ENCODE data around the gene TPI1. TPM values are rescaled to one million over a fixed set of nuclear protein-coding genes. Genes with fewer than 3 reads are reported as not detected.
A peak's percentile ranks its signal among the peaks of the same experiment; 100 is the strongest.

The TPI1 gene
- total RNA-seq, 4 donors from 2014 or later = 189 to 346 (median 282) TPM

- Histone ChIP-seq H3K36me3 (peaks cover 0 to 45% (median 3%) of the 10 kb centered on the region in 3 donors), H3K27me3 (no peaks in the 10 kb centered on the region), H3K9me3 (no peaks in the 10 kb centered on the region), H3K27ac (peak within 1 kb of the TSS; percentile 86 to 99 (median 94)), H3K4me3 (peak within 1 kb of the TSS; percentile 62 to 84 (median 67)), H3K4me1 (peaks cover 0 to 23% (median 14%) of the 10 kb centered on the region in 4 donors)
- DNase-seq (ENCODE audit: low spot score in 2 of 2) = peak; percentile 90 to 96
- WGBS, 2 donors = 0 to 1% methylated on average over 34 of the region's 37 CpGs
- TF ChIP-seq, protein P1, sequence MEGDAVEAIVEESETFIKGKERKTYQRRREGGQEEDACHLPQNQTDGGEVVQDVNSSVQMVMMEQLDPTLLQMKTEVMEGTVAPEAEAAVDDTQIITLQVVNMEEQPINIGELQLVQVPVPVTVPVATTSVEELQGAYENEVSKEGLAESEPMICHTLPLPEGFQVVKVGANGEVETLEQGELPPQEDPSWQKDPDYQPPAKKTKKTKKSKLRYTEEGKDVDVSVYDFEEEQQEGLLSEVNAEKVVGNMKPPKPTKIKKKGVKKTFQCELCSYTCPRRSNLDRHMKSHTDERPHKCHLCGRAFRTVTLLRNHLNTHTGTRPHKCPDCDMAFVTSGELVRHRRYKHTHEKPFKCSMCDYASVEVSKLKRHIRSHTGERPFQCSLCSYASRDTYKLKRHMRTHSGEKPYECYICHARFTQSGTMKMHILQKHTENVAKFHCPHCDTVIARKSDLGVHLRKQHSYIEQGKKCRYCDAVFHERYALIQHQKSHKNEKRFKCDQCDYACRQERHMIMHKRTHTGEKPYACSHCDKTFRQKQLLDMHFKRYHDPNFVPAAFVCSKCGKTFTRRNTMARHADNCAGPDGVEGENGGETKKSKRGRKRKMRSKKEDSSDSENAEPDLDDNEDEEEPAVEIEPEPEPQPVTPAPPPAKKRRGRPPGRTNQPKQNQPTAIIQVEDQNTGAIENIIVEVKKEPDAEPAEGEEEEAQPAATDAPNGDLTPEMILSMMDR (IDR thresholded peaks at IDR 0.05) = no peak
- peak; percentile 28 to 73 for TF ChIP-seq POLR2A (IDR thresholded peaks at IDR 0.05)
- TF ChIP-seq EP300 (IDR thresholded peaks at IDR 0.05) = peak in 1 of 2 donors; percentile 85
These were observed 16.0 kb upstream of the TPI1 start, which contains the start of gene CDCA3 for GRCh38 chr12:6851153-6851920. Gene CDCA3 (minus strand): TSS chr12:6851286. CDS start chr12:6850952, 334 bp downstream.

GRCh38 chr12:6851921-6852650 is 15.2 kb upstream of the TPI1 start, which contains the start of gene USP5:
Gene USP5 (plus strand): TSS chr12:6852150. CDS start chr12:6852180, 30 bp downstream.
- Histone ChIP-seq H3K36me3 (peaks cover 2 to 45% (median 5%) of the 10 kb centered on the region in 3 donors), H3K27ac (peak within 1 kb of the TSS; percentile 86 to 99 (median 94)), H3K9me3 (no peaks in the 10 kb centered on the region), H3K4me1 (peaks cover 0 to 23% (median 14%) of the 10 kb centered on the region in 4 donors), H3K27me3 (no peaks in the 10 kb centered on the region), H3K4me3 (peak within 1 kb of the TSS; percentile 62 to 84 (median 67))
- peak; percentile 95 to 96 for DNase-seq (ENCODE audit: low spot score in 2 of 2)
- WGBS, 2 donors = 0 to 1% methylated on average over 23 to 55 of the region's 65 CpGs
- TF ChIP-seq, protein P1 (IDR thresholded peaks at IDR 0.05) = peak in 2 of 5 experiments; percentile 9 to 41
- TF ChIP-seq EP300 (IDR thresholded peaks at IDR 0.05) (peak; percentile 27 to 88), POLR2A (IDR thresholded peaks at IDR 0.05) (peak in 1 of 2 donors; percentile 58)

DNA sequence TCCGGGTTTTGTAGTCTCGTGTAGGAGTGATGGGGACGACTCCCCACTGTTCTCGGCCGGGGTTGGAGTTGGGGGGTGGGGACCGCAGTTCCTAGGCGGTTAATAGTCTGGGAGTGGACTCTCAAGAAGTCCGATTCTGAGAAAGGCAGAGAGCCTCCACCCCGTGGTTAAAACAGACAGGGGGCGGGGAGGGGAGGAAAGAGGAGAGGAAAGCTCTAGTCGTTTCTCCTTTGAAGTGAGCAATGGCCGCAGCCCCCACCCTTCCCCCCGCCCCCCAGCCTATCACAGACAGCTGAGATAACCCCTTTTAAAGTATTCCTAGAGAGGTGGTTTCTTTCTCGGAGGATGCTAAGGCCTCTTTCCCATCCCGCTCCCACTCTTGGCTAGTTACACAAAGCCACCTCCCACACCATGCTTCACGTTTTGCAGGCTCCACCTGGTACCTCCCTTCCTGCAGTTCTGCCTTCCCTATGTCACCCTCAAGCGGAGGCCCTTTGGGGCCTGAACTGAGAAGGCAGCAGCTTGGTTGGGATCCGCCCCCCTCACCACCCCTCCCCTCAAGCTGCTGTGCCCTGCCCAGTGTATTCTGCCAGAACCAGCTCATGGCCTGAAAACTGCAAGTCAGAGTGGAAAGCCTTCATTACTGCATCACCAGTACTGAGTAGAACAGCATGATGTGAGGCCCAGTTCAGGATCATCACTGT is 14.5 kb upstream of the TPI1 start:
- Histone ChIP-seq H3K4me3 (peak overlapping the region; percentile 14 to 84 (median 66)), H3K36me3 (peaks cover 2 to 45% (median 5%) of the 10 kb centered on the region in 3 donors), H3K9me3 (no peaks in the 10 kb centered on the region), H3K27ac (peak overlapping the region; percentile 24 to 94 (median 63)), H3K4me1 (peaks cover 0 to 23% (median 14%) of the 10 kb centered on the region in 4 donors), H3K27me3 (no peaks in the 10 kb centered on the region)
- WGBS, 2 donors = 1 to 2% methylated on average over 18 of the region's 18 CpGs
- no peak for TF ChIP-seq POLR2A (IDR thresholded peaks at IDR 0.05)
- no peak for TF ChIP-seq EP300 (IDR thresholded peaks at IDR 0.05)
- TF ChIP-seq, protein P1 (IDR thresholded peaks at IDR 0.05) = no peak
- no peak for DNase-seq (ENCODE audit: low spot score in 2 of 2)

DNA sequence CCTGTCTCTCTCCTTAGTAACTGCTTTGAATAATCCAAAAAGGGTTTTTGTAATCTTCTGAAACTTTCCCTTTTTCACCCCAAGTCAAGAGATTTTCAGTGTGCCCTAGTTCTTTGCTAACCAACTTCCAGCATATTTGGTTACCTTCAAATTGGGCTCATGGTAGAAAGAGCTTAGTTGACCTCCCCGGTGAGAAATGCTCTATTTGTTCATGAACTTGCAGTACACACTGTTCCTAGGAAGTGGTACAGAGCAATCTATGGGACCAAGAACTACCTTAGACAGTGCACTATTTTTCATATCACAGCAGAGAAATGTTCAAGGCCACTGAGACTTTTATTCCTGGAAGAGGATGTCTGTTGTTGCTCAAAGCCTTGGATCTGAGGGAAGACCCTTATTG is 13.7 kb upstream of the TPI1 start:
- Histone ChIP-seq H3K9me3 (no peaks in the 10 kb centered on the region), H3K27me3 (no peaks in the 10 kb centered on the region), H3K4me3 (no peak overlapping the region), H3K27ac (peak overlapping the region in 3 of 4 donors; percentile 24 to 94 (median 88)), H3K36me3 (peaks cover 2 to 46% (median 5%) of the 10 kb centered on the region in 3 donors), H3K4me1 (peaks cover 0 to 23% (median 14%) of the 10 kb centered on the region in 4 donors)
- no peak for TF ChIP-seq EP300 (IDR thresholded peaks at IDR 0.05)
- TF ChIP-seq, protein P1 (IDR thresholded peaks at IDR 0.05) = no peak
- no peak for TF ChIP-seq POLR2A (IDR thresholded peaks at IDR 0.05)
- WGBS, 2 donors = 76 to 81% methylated on average over 1 of the region's 1 CpG
- no peak for DNase-seq (ENCODE audit: low spot score in 2 of 2)
